GM12878 (cell line): Measurements from ENCODE around the gene RFLNA. TPM values are rescaled to one million over a fixed set of nuclear protein-coding genes. Genes with fewer than 3 reads are reported as not detected.

Experiments
- ATAC-seq: fragments of 200-7000 bp; cut with Tn5 transposase; 3 replicates; pipeline ENCODE4 v1.9.1; 2020; ENCODE audit warnings: mild to moderate bottlenecking, moderate library complexity
- BruUV-seq: library from RNA; stranded (reverse); fragments of 400-500 nt; replicated peaks from 2 replicates; lab custom pipeline; 2021; lab: Mats Ljungman, UMichigan
- CTCF ChIA-PET: fragments of 300-600 bp; sonication (Branson Sonifier 250); formaldehyde crosslinking; extraction: SDS; loops from one replicate; lab custom pipeline; 2021; ENCODE audit warnings: inconsistent platforms; lab: Yijun Ruan, JAX
- POLR2A ChIA-PET: fragments of 350-600 bp; formaldehyde crosslinking; extraction: SDS; loops from one replicate; lab custom pipeline; 2021; ENCODE audit warnings: inconsistent platforms; lab: Charles Lee
- RAD21 ChIA-PET: fragments of 300-600 bp; sonication (Branson Sonifier 250); formaldehyde crosslinking; loops from one replicate; lab custom pipeline; 2023; ENCODE audit warnings: antibody characterized with exemption; ENCODE audit not compliant: unreplicated experiment; lab: Charles Lee
- SMC1A ChIA-PET: fragments of 300-600 bp; sonication (Branson Sonifier 250); formaldehyde crosslinking; loops from one replicate; lab custom pipeline; 2023; ENCODE audit not compliant: unreplicated experiment, uncharacterized antibody; lab: Charles Lee
- DNase-seq: peaks from one replicate; pipeline ENCODE4 v3.0.0-alpha.2; 2011; ENCODE audit warnings: low read depth, low spot score
- FAIRE-seq: peaks from 3 replicates; lab custom pipeline; 2011; peaks lifted over from hg19 to GRCh38; lab: Jason Lieb, UNC
- H2AFZ ChIP-seq: 2 replicates; pipeline ENCODE4 v1.6.0; 2011; ENCODE audit warnings: low read depth, low read length, control low read depth; ENCODE audit not compliant: control insufficient read depth
- H3K27ac ChIP-seq: 2 replicates; pipeline ENCODE4 v1.5.1; 2011; ENCODE audit warnings: control low read depth; ENCODE audit not compliant: control insufficient read depth, insufficient read depth
- H3K27me3 ChIP-seq, 2 experiments: replicated peaks in 1 of 2; 2 replicates each; pipeline versions ENCODE4 v1.6.0 to v1.6.1; 2011; ENCODE audit warnings: low read length in 1 of 2; ENCODE audit not compliant: control insufficient read depth in 2 of 2, insufficient read depth in 2 of 2
- H3K36me3 ChIP-seq, 2 experiments: 2 replicates each; pipeline ENCODE4 v1.5.1; 2011; ENCODE audit warnings: low read length in 1 of 2; ENCODE audit not compliant: control insufficient read depth in 2 of 2, insufficient read depth in 2 of 2
- H3K4me1 ChIP-seq: 2 replicates; pipeline ENCODE4 v1.6.1; 2011; ENCODE audit warnings: mild to moderate bottlenecking, low read length, moderate library complexity, mixed read lengths; ENCODE audit not compliant: control insufficient read depth, insufficient read depth
- H3K4me2 ChIP-seq: 2 replicates; pipeline ENCODE4 v1.6.0; 2011; ENCODE audit warnings: control low read depth; ENCODE audit not compliant: control insufficient read depth, insufficient read depth
- H3K4me3 ChIP-seq: fragments of 200-600 bp; sonication (generic); 2 replicates; pipeline ENCODE4 v1.5.1; 2016
- H3K79me2 ChIP-seq: 2 replicates; pipeline ENCODE4 v1.6.0; 2011; ENCODE audit warnings: low read length; ENCODE audit not compliant: control insufficient read depth, insufficient read depth
- H3K9ac ChIP-seq: 2 replicates; pipeline ENCODE4 v1.8.0; 2011; ENCODE audit warnings: low read length, control low read depth, mixed read lengths; ENCODE audit not compliant: control insufficient read depth, insufficient read depth
- H3K9me3 ChIP-seq: replicated peaks from 3 replicates; pipeline ENCODE4 v1.5.1; 2011; ENCODE audit warnings: mild to moderate bottlenecking, low read length; ENCODE audit not compliant: control insufficient read depth, insufficient read depth
- H4K20me1 ChIP-seq: 2 replicates; pipeline ENCODE4 v1.6.0; 2011; ENCODE audit not compliant: control insufficient read depth, insufficient read depth
- BMI1 ChIP-seq: fragments of 450-650 bp; IDR thresholded peaks from 2 replicates; pipeline ENCODE4 v1.6.1; 2016; ENCODE audit warnings: mild to moderate bottlenecking, moderate library complexity, borderline replicate concordance
- CHD2 ChIP-seq: IDR thresholded peaks from 2 replicates; pipeline ENCODE4 v1.6.1; 2011; ENCODE audit warnings: low read depth, low read length, improper control_type of control experiment, borderline replicate concordance
- MAX ChIP-seq: IDR thresholded peaks from 2 replicates; pipeline ENCODE4 v1.6.1; 2012; ENCODE audit warnings: low read depth, low read length, improper control_type of control experiment
- RAD51 ChIP-seq: fragments of 450-650 bp; IDR thresholded peaks from 2 replicates; pipeline ENCODE4 v1.6.1; 2016; ENCODE audit warnings: moderate library complexity, mild to moderate bottlenecking, inconsistent platforms
- RBBP5 ChIP-seq: fragments of 200-600 bp; sonication (generic); conservative IDR thresholded peaks from 2 replicates; pipeline ENCODE4 v1.6.1; 2016
- TARDBP ChIP-seq: IDR thresholded peaks from 2 replicates; pipeline ENCODE4 v1.6.1; 2016; ENCODE audit warnings: borderline replicate concordance
- USF1 ChIP-seq: IDR thresholded peaks from 2 replicates; pipeline ENCODE4 v1.6.1; 2011; ENCODE audit warnings: borderline replicate concordance, low read depth, mild to moderate bottlenecking, moderate library complexity, mixed read lengths, low read length; ENCODE audit not compliant: insufficient read depth; ENCODE audit errors: extremely low read length
- WGBS: methylation state at CpG from one replicate; pipeline ENCODE4 v1.1.6; 2016; ENCODE audit warnings: low lambda C conversion rate; ENCODE audit not compliant: insufficient replicate concordance, insufficient coverage; ENCODE audit errors: missing lambda C conversion rate; 5-methylcytosine and 5-hydroxymethylcytosine counted together
- in situ Hi-C: fragments of 300-500 bp; cut with MboI; formaldehyde crosslinking; loops from 9 replicates; pipeline ENCODE4 v1.14.3; 2018; ENCODE audit warnings: mixed read lengths
- intact Hi-C: fragments of 100-400 bp; cut with micrococcal nuclease; formaldehyde crosslinking; loops from one replicate; pipeline ENCODE4 v1.14.2; 2022; ENCODE audit not compliant: unreplicated experiment
- polyA plus RNA-seq, 11 experiments: library from polyadenylated mRNA; depleted of rRNA in 4 of 11; unstranded in 6 of 11; stranded (reverse) in 5 of 11; fragments of >200 nt; fragmentation: Nextera tagmentation in 4 of 11; fragmentation: Illumina TruSeq in 1 of 11; extraction: Ambion mirVana in 4 of 11; extraction: Trizol in 1 of 11; gene quantifications; 1 replicate in 1 of 11; 2 replicates in 10 of 11; pipeline versions ENCODE4 v1.2.1 to v1.2.3, GENCODE V29; 2011 to 2016; ENCODE audit warnings: inconsistent platforms in 2 of 11, missing spikeins in 2 of 11, low read depth in 1 of 11
- total RNA-seq, 4 experiments: library from RNA; depleted of rRNA in 3 of 4; stranded (reverse); fragments of >200 nt in 3 of 4; fragmentation: Illumina TruSeq in 1 of 4; extraction: Trizol in 1 of 4; gene quantifications; 2 replicates each; pipeline versions ENCODE4 v1.2.1 to v1.2.3, GENCODE V29; 2013 to 2021

The RFLNA gene
- total and polyA plus RNA-seq, 10 of the 15 experiments (the other 5 are each of a cell fraction or from before 2014, with no cell fraction given), result 0.08 TPM; not detected in 9

GRCh38 chr12:124276337-124276736 lies 18.6 kb upstream of the RFLNA start:
- no peaks in the 10 kb centered on the region for H3K79me2 ChIP-seq
- no peak overlapping the region for H3K4me2 ChIP-seq
- H3K36me3 ChIP-seq, result no peaks in the 10 kb centered on the region
- CTCF ChIA-PET, result no interaction called here
- in situ Hi-C loops, result no loop called here
- no peak overlapping the region for H3K4me3 ChIP-seq
- no TSS peak for BruUV-seq
- no peaks in the 10 kb centered on the region for H4K20me1 ChIP-seq
- POLR2A ChIA-PET, result no interaction called here
- no peak overlapping the region for H3K27ac ChIP-seq
- TF ChIP-seq RBBP5 (no peak), BMI1 (no peak), MAX (no peak), CHD2 (no peak), TARDBP (no peak)
- DNase-seq (no peak), ATAC-seq (no peak), FAIRE-seq (peak; percentile 54)
- SMC1A ChIA-PET, result no interaction called here
- 20% methylated on average over 2 of the region's 2 CpGs for WGBS
- RAD21 ChIA-PET, result interaction anchor here (0.9 kb wide), 1 partner anchor 495 kb away, joined by 3 read pairs; no protein-coding TSS in a partner anchor
- no peak overlapping the region for H3K9ac ChIP-seq
- no peak overlapping the region for H2AFZ ChIP-seq
- H3K9me3 ChIP-seq, result no peaks in the 10 kb centered on the region; the same call in 2 of the 3 replicates
- intact Hi-C loops, result no loop called here
- H3K27me3 ChIP-seq, result no peaks in the 10 kb centered on the region; a peak in 1 of 4 replicates
- H3K4me1 ChIP-seq, result no peaks in the 10 kb centered on the region; the same call in 1 of the 2 replicates

GRCh38 chr12:124277394-124278241 lies 17.3 kb upstream of the RFLNA start:
- no peak overlapping the region for H3K9ac ChIP-seq
- in situ Hi-C loops (no loop called here), intact Hi-C loops (no loop called here)
- ChIA-PET RAD21 (interaction anchor here (0.9 kb wide), 1 partner anchor 494 kb away, joined by 3 read pairs; no protein-coding TSS in a partner anchor), CTCF (no interaction called here), POLR2A (no interaction called here), SMC1A (no interaction called here)
- H3K4me2 ChIP-seq, result no peak overlapping the region
- no peaks in the 10 kb centered on the region for H3K36me3 ChIP-seq
- no peak overlapping the region for H3K4me3 ChIP-seq
- no peak overlapping the region for H2AFZ ChIP-seq
- H3K27ac ChIP-seq, result no peak overlapping the region
- BruUV-seq, result no TSS peak
- TF ChIP-seq TARDBP, result no peak
- peak; percentile 49; the same call in 1 of the 2 replicates for TF ChIP-seq RAD51
- peak; percentile 56 for TF ChIP-seq USF1
- no peaks in the 10 kb centered on the region for H3K79me2 ChIP-seq
- ATAC-seq, result peak; percentile 34; the same call in 2 of the 3 replicates
- FAIRE-seq, result no peak
- no peak for DNase-seq
- H4K20me1 ChIP-seq, result no peaks in the 10 kb centered on the region
- H3K9me3 ChIP-seq, result no peaks in the 10 kb centered on the region; the same call in 2 of the 3 replicates
- no peaks in the 10 kb centered on the region; a peak in 1 of 4 replicates for H3K27me3 ChIP-seq
- 19% methylated on average over 16 of the region's 16 CpGs for WGBS
- H3K4me1 ChIP-seq, result no peaks in the 10 kb centered on the region; the same call in 1 of the 2 replicates
